Gastrocnemius medialis (tissue), 4 donors: ENCODE measurements around the gene SPRN. TPM values are rescaled to one million over a fixed set of nuclear protein-coding genes. Genes with fewer than 3 reads are reported as not detected.
"Not testable (repeated sequence)": the region's sequence is repeated elsewhere in the genome, so short reads cannot be mapped to it uniquely, and the experiment has no call there.

Experiments used
- ATAC-seq, 2 donors: fragments of 150-250 bp; one replicate each; pipeline ENCODE4 v1.9.1; 2016
- DNase-seq, 2 donors: peaks; one replicate each; pipeline ENCODE4 v3.0.0-alpha.2; 2019
- H3K27ac ChIP-seq, 4 donors: fragments of 200-600 bp; sonication (generic); 1 replicate in 1 of 4; 2 replicates in 3 of 4; pipeline ENCODE4 v1.5.1; 2016 to 2018; ENCODE audit warnings: mild to moderate bottlenecking in 2 of 4, moderate library complexity in 1 of 4
- H3K27me3 ChIP-seq, 3 donors: fragments of 200-600 bp; sonication (generic) in 2 of 3; 1 replicate in 1 of 3; 2 replicates in 2 of 3; pipeline versions ENCODE4 v1.5.1 to v1.6.0; 2016 to 2019; ENCODE audit warnings: mild to moderate bottlenecking in 1 of 3, moderate library complexity in 1 of 3
- H3K36me3 ChIP-seq, 2 donors: fragments of 200-600 bp; sonication (generic) in 1 of 2; one replicate each; pipeline ENCODE4 v1.5.1; 2017 to 2018
- H3K4me1 ChIP-seq, 2 donors: fragments of 200-600 bp; sonication (generic) in 1 of 2; one replicate each; pipeline ENCODE4 v1.5.1; 2016 to 2017; ENCODE audit warnings: mild to moderate bottlenecking in 2 of 2
- H3K4me3 ChIP-seq, 4 donors: fragments of 200-600 bp; sonication (generic) in 3 of 4; 1 replicate in 1 of 4; 2 replicates in 3 of 4; pipeline ENCODE4 v1.5.1; 2016 to 2019; ENCODE audit warnings: mild to moderate bottlenecking in 2 of 4
- H3K9me3 ChIP-seq, 3 donors: fragments of 200-600 bp; sonication (generic) in 2 of 3; 1 replicate in 1 of 3; 2 replicates in 2 of 3; pipeline ENCODE4 v1.5.1; 2016 to 2019
- CTCF ChIP-seq, 5 experiments: fragments of 450-650 bp in 3 of 5; fragments of 200-600 bp in 2 of 5; sonication (generic) in 2 of 5; IDR thresholded peaks in 4 of 5; conservative IDR thresholded peaks in 1 of 5; 1 replicate in 4 of 5; 2 replicates in 1 of 5; pipeline ENCODE4 v1.5.1; 2016 to 2019; ENCODE audit warnings: antibody characterized with exemption in 5 of 5, mild to moderate bottlenecking in 3 of 5, moderate library complexity in 3 of 5
- POLR2A ChIP-seq, 2 donors: fragments of 450-650 bp; IDR thresholded peaks; one replicate each; pipeline ENCODE4 v1.6.1; 2017; ENCODE audit warnings: antibody characterized with exemption in 2 of 2, mild to moderate bottlenecking in 2 of 2, moderate library complexity in 2 of 2
- in situ Hi-C, 4 donors: fragments of 200-750 bp; cut with MboI; loops; one replicate each; pipeline versions ENCODE4 v1.15.0 to v1.8.0; 2017; ENCODE audit warnings: low sequenced_read_pairs in 4 of 4
- intact Hi-C: fragments of 100-400 bp; cut with DNase I; formaldehyde crosslinking; loops from one replicate; pipeline ENCODE4 v1.15.1; 2023; ENCODE audit warnings: low total_unique reads
- total RNA-seq, 4 donors: library from RNA; depleted of rRNA; stranded (reverse); fragments of >200 nt; gene quantifications; one replicate each; pipeline versions ENCODE4 v1.1.0 to v1.2.3, GENCODE V29; 2016

The SPRN gene
- total RNA-seq, 4 donors from 2014 or later, result not detected

GRCh38 chr10:133440633-133441285 lies 16.3 kb upstream of the SPRN start:
- in situ Hi-C loops, result no loop called here
- peak in 1 of 2 donors; percentile 1 for DNase-seq
- H3K27ac ChIP-seq, result no peak overlapping the region

GRCh38 chr10:133439517-133440461 lies 15.4 kb upstream of the SPRN start:
- H3K9me3 ChIP-seq, result no peaks in the 10 kb centered on the region
- no peaks in the 10 kb centered on the region for H3K27me3 ChIP-seq
- in situ Hi-C loops, result no loop called here
- TF ChIP-seq CTCF (IDR thresholded peaks at IDR 0.05 in 4 of 5, conservative IDR thresholded peaks at IDR 0.05 in 1 of 5) (no peak), POLR2A (IDR thresholded peaks at IDR 0.05) (no peak)
- no peaks in the 10 kb centered on the region for H3K4me1 ChIP-seq
- intact Hi-C loops, result no loop called here
- no peak overlapping the region for H3K27ac ChIP-seq
- ATAC-seq (no peak), DNase-seq (peak in 1 of 2 donors; percentile 8)
- H3K36me3 ChIP-seq, result no peaks in the 10 kb centered on the region
- H3K4me3 ChIP-seq, result no peak overlapping the region

More at GRCh38 chr10:133440633-133441285, 16.3 kb upstream of the SPRN start:
- intact Hi-C loops, result no loop called here
- no peak for ATAC-seq
- no peaks in the 10 kb centered on the region for H3K4me1 ChIP-seq
- H3K4me3 ChIP-seq, result no peak overlapping the region
- H3K9me3 ChIP-seq, result no peaks in the 10 kb centered on the region
- no peaks in the 10 kb centered on the region for H3K27me3 ChIP-seq
- H3K36me3 ChIP-seq, result no peaks in the 10 kb centered on the region
- no peak for TF ChIP-seq CTCF (IDR thresholded peaks at IDR 0.05 in 4 of 5, conservative IDR thresholded peaks at IDR 0.05 in 1 of 5)
- TF ChIP-seq POLR2A (IDR thresholded peaks at IDR 0.05), result no peak

GRCh38 chr10:133438711-133439273 lies 14.4 kb upstream of the SPRN start:
- intact Hi-C loops (no loop called here), in situ Hi-C loops (no loop called here)
- ATAC-seq (no peak), DNase-seq (peak in 1 of 2 donors; percentile 7)
- no peaks in the 10 kb centered on the region for H3K9me3 ChIP-seq
- H3K27me3 ChIP-seq, result peaks cover 0 to 2% (median 0%) of the 10 kb centered on the region in 3 donors
- H3K27ac ChIP-seq, result no peak overlapping the region
- H3K4me1 ChIP-seq, result no peaks in the 10 kb centered on the region
- TF ChIP-seq POLR2A (IDR thresholded peaks at IDR 0.05) (no peak), CTCF (IDR thresholded peaks at IDR 0.05 in 4 of 5, conservative IDR thresholded peaks at IDR 0.05 in 1 of 5) (no peak)
- H3K36me3 ChIP-seq, result no peaks in the 10 kb centered on the region
- no peak overlapping the region for H3K4me3 ChIP-seq

- H3K27me3 ChIP-seq, intact Hi-C loops, H3K27ac ChIP-seq, H3K9me3 ChIP-seq, H3K4me3 ChIP-seq, ATAC-seq, H3K4me1 ChIP-seq, DNase-seq, H3K36me3 ChIP-seq, in situ Hi-C loops: not testable (repeated sequence)
These were observed 8.4 kb upstream of the SPRN start for GRCh38 chr10:133432789-133433188.

GRCh38 chr10:133431888-133432613 lies 7.6 kb upstream of the SPRN start:
- H3K27me3 ChIP-seq, H3K36me3 ChIP-seq, intact Hi-C loops, DNase-seq, H3K4me3 ChIP-seq, ATAC-seq, H3K27ac ChIP-seq, H3K9me3 ChIP-seq, in situ Hi-C loops, H3K4me1 ChIP-seq: not testable (repeated sequence)

- H3K36me3 ChIP-seq, H3K4me1 ChIP-seq, DNase-seq, H3K4me3 ChIP-seq, H3K27me3 ChIP-seq, H3K9me3 ChIP-seq, H3K27ac ChIP-seq, intact Hi-C loops, ATAC-seq, in situ Hi-C loops: not testable (repeated sequence)
These were observed 5.1 kb upstream of the SPRN start for GRCh38 chr10:133429571-133429970.

- H3K27ac ChIP-seq, H3K27me3 ChIP-seq, DNase-seq, H3K4me1 ChIP-seq, H3K4me3 ChIP-seq, ATAC-seq, intact Hi-C loops, H3K9me3 ChIP-seq, in situ Hi-C loops: not testable (repeated sequence)
- H3K36me3 ChIP-seq, result peaks cover 0 to 21% of the 10 kb centered on the region in 2 donors
These were observed 323 bp downstream of the SPRN start for GRCh38 chr10:133424102-133424501.
